ENCODE measurements around the gene DEDD.

GRCh38 chr1:161117759-161118581, 14.5 kb downstream of the DEDD start, which contains the start of the genes NIT1 and PFDN2:
- TF ChIP-seq TAF1 (IDR thresholded peaks at IDR 0.05; ENCODE audit: borderline replicate concordance, low read depth, low read length) (peak; percentile 98), NFIC (IDR thresholded peaks at IDR 0.05; ENCODE audit: borderline replicate concordance) (no peak), CTCF (IDR thresholded peaks at IDR 0.05) (no peak), POLR2AphosphoS5 (IDR thresholded peaks at IDR 0.05; ENCODE audit: low read depth, low read length) (peak; percentile 85), USF2 (IDR thresholded peaks at IDR 0.05; ENCODE audit: borderline replicate concordance, low read depth, low read length) (no peak), EP300 (IDR thresholded peaks at IDR 0.05; ENCODE audit: borderline replicate concordance in 1 of 2, low read depth in 1 of 2, low read length in 1 of 2) (no peak), MXI1 (IDR thresholded peaks at IDR 0.05; ENCODE audit: low read depth, low read length) (peak; percentile 81), REST (IDR thresholded peaks at IDR 0.05; ENCODE audit: low read depth, low read length) (peak; percentile 53), SMC3 (IDR thresholded peaks at IDR 0.05; ENCODE audit: low read depth, low read length) (no peak), EZH2phosphoT487 (IDR thresholded peaks at IDR 0.05; ENCODE audit: borderline replicate concordance, low read depth) (no peak)
